ENCODE results near the gene RGS16. TPM values are rescaled to one million over a fixed set of nuclear protein-coding genes. Genes with fewer than 3 reads are reported as not detected.

RGS16 gene
- total RNA-seq, 1 experiment from 2014 or later, result 6.5 TPM

GRCh38 chr1:182611787-182612186, 7.6 kb upstream of the RGS16 start:
- no peak overlapping the region for H3K9ac ChIP-seq (ENCODE audit: low read length)
- no peaks in the 10 kb centered on the region for H3K79me2 ChIP-seq (ENCODE audit: insufficient read depth, low read length)
- no peak for ATAC-seq
- no peak overlapping the region for H3K27ac ChIP-seq (ENCODE audit: low read depth, low read length)
- no TSS peak for BruUV-seq (replicated peaks)
- no peaks in the 10 kb centered on the region for H3K36me3 ChIP-seq (ENCODE audit: control insufficient read depth in 1 of 2, insufficient read depth in 2 of 2, low read length in 2 of 2)
- H3K4me2 ChIP-seq (ENCODE audit: low read length), result no peak overlapping the region
- peaks cover 8 to 9% of the 10 kb centered on the region in 2 experiments; a peak in 3 of 4 replicates for H3K4me1 ChIP-seq (ENCODE audit: control insufficient read depth in 1 of 2, insufficient read depth in 2 of 2, low read length in 2 of 2)
- ChIA-PET POLR2A (interaction anchor here (0.6 kb wide), 1 partner anchor 8 kb away, joined by 3 read pairs; no protein-coding TSS in a partner anchor), RAD21 (ENCODE audit: low non-redundant PET in 1 of 2, low total read pairs in 2 of 2, uncharacterized antibody in 2 of 2, unreplicated experiment in 2 of 2) (no interaction called here), CTCF (no interaction called here)
- no peak for TF ChIP-seq CTCF (IDR thresholded peaks at IDR 0.05 in 2 of 3, conservative IDR thresholded peaks at IDR 0.05 in 1 of 3; ENCODE audit: borderline replicate concordance in 1 of 3, insufficient read depth in 1 of 3, low read depth in 2 of 3, low read length in 2 of 3)
- TF ChIP-seq EGR1 (IDR thresholded peaks at IDR 0.05; ENCODE audit: low read depth), result no peak
- no peak for TF ChIP-seq RAD21 (IDR thresholded peaks at IDR 0.05; ENCODE audit: low read depth)
- TF ChIP-seq CBX3 (IDR thresholded peaks at IDR 0.05; ENCODE audit: low read depth), result no peak
- TF ChIP-seq ELF1 (IDR thresholded peaks at IDR 0.05; ENCODE audit: borderline replicate concordance, low read depth), result no peak
- no peak for TF ChIP-seq SP1 (IDR thresholded peaks at IDR 0.05; ENCODE audit: low read depth)
- no peak for TF ChIP-seq YY1 (IDR thresholded peaks at IDR 0.05; ENCODE audit: extremely low read depth, insufficient replicate concordance, low read depth, low read length)
- TF ChIP-seq SRF (IDR thresholded peaks at IDR 0.05; ENCODE audit: low read depth), result no peak
- TF ChIP-seq POLR2AphosphoS5 (IDR thresholded peaks at IDR 0.05; ENCODE audit: low read depth, low read length), result no peak
- TF ChIP-seq JUND (IDR thresholded peaks at IDR 0.05), result no peak
- no peak for TF ChIP-seq TCF7L2 (IDR thresholded peaks at IDR 0.05; ENCODE audit: borderline replicate concordance, extremely low read depth, insufficient read depth, insufficient read length)
- no peak for TF ChIP-seq ATF3 (IDR thresholded peaks at IDR 0.05)
- no peak for TF ChIP-seq EZH2phosphoT487 (IDR thresholded peaks at IDR 0.05; ENCODE audit: borderline replicate concordance)
- no peak for TF ChIP-seq SIN3A (IDR thresholded peaks at IDR 0.05; ENCODE audit: low read depth)
- H4K20me1 ChIP-seq (ENCODE audit: insufficient read depth), result no peaks in the 10 kb centered on the region
- DNase-seq (ENCODE audit: low read depth, low spot score), result no peak
- H3K27me3 ChIP-seq (ENCODE audit: insufficient read depth, low read length), result no peaks in the 10 kb centered on the region
- H2AFZ ChIP-seq (ENCODE audit: low read depth, low read length, poor library complexity, severe bottlenecking), result no peak overlapping the region
- no peaks in the 10 kb centered on the region for H3K9me3 ChIP-seq (ENCODE audit: control insufficient read depth in 1 of 2, insufficient read depth in 1 of 2, low read depth in 1 of 2, low read length in 2 of 2)
- intact Hi-C loops (cut with micrococcal nuclease), result no loop called here
- no peak overlapping the region for H3K4me3 ChIP-seq (replicated peaks in 1 of 2; ENCODE audit: low read depth in 1 of 2, low read length in 2 of 2)
- no peaks in the 10 kb centered on the region for H3K9me2 ChIP-seq (ENCODE audit: insufficient read depth)

All from HCT116 (cell line).